Stimulated activated CD4-positive, alpha-beta T cell treated with anti-CD3 and anti-CD28 coated beads, Interleukin-1b, Interleukin-23, amount 100 ng/mL, for 1 hour (primary cell): Measurements from ENCODE around the gene SLC25A22.

ENCODE experiments used
- DNase-seq, 2 donors: peaks; one replicate each; pipeline ENCODE4 v3.0.0-alpha.2; 2020; ENCODE audit warnings: low read depth in 2 of 2

SLC25A22 gene

DNA sequence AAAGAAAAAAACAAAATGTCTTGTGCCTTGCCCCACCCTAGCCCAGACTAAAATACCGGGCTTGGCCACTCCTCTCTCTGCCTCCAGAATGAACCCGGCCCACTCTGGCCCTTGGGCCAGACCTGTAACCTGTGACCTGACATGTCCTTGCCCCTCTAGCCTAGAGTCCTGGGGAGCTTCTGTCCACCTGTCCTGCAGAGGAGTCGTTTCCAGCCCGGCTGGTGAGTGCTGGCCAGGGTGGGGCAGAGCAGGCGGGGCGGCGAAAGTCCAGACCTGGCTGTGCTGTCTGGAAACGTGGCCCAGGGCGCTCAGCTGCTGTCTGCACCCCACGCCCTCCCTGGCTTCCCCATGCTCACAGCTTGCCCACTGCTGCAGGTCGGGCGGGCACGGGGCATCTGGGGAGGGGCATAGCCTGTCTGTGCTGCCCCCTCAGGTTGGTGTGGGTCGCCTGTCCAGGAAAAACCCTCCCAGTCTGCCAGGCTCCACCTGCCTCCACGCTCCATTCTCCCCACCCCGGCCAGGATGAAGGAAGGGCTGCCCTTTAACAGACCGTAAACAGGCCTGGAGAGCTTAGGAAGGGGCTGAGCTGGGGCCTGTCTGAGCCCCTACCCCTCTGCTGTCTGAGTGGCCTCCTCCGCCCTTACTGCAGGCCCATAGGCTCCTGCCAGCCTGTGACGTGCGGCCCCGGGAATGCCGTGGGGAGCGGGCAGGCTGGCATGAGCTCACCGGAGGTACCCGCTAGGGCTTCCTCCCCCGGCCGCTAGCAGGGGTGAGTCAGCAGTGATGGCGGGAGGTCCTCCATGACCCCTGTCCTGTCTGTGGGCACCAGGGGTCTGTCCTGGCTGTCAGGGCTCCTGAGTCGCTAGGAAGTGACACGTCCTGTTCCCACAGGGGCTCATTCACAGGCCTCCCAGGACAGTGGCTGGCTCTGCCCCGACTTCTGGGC, 36.6 kb upstream of the SLC25A22 start:
- DNase-seq: no peak

DNA sequence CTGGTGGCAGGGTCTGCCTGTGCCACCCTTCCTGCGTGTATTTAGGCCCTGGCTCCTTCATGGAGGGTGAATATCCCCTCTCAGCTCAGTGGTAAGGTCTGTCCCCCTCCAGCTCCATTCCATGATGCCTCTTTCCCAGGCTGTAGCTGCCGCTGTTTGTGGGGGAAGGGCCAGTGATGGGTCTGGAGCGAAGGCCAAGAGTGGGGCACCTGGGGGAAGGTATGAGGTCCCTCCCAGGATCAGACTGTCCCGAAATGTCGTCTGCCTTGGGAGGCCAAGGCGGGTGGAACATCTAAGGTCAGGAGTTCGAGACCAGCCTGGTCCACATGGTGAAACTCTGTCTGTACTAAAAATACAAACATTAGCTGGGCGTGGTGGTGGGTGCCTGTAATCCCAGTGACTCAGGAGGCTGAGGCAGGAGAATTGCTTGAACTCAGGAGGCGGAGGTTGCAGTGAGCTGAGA, 35.8 kb upstream of the SLC25A22 start:
- DNase-seq: no peak

DNA sequence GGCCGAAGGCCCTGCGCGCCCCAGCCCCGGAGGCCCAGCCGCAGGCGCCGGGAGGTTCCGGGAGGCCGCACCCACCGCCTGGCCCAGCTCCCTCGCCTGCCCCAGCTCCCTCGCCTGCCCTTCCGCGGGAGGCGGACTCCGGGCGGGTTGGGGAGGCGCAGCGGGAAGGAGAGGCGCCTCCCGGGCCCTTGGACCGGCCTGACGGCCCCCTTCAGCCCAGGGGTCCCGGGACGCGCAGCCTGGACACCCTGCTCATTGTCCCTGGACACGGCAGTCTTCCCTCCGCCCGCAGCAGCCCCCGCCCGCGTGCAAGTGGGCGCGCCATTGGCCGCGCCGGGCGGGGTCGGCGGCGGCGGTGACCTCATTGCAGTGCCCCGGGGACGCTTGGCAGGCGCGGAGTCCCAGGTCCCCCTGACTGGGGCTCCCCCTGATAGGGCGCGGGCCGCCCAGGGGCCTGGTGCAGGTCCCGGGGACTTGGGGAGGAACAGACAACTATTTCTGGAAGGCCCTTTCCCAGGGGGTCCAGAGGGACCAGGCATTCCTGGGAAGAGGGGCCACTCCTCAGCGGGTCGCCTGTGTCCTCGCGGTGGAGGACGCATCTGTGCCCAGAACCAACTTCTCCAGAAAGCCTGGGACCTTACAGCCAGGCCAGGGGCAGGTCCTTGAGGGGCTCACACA, 35.2 kb upstream of the SLC25A22 start:
- no peak for DNase-seq

DNA sequence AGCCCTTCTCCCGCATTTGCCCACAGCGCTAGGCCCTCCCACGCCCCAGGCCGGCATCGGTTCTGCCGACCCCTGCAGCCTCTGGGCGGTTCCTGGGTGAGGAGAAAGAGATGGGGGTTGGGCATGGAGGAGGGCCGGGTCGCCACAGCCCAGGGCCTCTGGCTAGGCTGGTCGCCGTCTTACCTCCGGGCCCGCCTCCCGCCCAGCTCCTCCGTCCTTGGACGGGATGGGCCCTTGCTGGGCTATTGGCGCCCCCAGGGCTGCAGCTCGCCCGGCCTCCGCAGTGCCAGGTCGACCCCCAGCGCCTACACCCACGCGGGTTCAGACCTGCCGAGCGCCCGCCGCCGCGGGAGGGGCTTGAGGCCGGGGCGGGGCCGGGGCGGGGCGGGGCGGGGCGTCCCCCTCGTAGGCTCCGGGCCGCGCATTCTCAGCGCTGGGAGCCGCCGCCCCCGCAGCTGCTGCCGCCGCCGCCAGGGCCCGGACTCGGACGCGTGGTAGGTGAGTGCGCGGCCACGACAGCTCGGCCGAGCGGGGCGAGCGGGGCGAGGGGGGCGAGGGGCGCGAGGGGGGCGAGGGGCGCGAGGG, 34.5 kb upstream of the SLC25A22 start, which contains the start of gene CD151:
Gene CD151 (plus strand): TSS at position 424 of the 585 bp plus-strand sequence. CDS start 3,118 bp downstream, outside the sequence.
- no peak for DNase-seq

DNA sequence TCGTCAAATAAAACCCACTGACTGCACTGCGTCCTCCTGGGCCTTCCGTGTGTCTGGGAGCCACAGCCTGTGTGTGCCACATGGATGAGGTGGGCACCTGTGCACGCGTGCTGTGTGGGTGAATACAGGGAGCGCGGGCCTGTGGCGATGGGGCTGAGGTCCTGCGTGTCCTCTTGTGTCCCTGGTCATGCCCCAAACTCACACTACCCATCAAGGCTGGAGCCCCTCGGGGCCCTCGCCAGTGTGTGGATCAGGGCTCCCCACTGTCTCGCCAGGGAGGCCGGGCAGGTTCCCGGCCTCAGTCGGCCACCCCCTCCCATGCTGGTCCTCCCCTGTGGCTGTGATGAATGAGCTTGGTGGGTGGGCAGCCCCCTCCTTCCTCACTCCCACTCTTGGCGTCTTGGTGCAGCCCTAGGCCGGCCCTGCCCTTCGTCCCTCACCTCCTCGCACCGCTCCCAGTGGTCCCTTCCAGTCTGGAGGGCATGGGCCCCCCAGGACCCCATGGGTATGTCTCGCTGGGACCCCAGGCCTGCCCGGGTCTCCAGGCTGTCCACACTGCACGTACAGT, 34.0 kb upstream of the SLC25A22 start:
- DNase-seq: no peak

DNA sequence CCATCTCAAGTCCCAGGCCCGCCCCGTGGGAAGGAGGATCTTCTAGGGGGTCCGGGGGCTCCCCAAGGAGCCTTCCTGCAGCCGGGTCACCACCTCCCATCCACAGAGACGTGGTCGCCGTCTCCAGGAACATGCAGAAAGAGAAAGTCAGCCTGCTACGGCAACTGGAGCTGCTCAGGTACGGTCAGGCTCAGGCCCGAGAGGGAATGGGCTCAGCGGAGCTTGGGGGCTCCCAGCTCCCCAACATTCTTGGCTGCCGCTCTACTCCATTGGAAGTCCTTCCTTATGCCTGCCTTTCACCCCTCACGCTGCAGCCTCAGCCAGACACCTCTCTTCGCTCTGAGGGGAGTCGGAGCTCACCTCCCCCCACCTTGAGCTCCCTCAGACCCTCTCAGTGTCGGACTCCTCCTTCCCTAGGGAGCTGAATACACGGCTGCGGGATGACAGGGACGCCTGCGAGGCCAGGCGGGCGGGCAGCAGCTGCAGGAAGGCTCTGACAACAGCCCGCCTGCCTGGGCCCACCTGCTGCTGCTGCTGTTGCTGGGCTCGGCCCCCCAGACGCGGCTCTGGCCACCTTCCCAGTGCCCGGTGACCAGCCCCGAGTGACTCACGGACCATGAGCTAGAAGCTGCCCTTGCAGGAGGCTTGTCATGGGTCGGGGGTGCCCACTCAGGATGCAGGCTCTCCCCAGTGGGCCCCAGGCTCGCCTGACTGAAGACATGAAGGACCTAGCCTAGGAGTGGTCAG, 33.2 kb upstream of the SLC25A22 start:
- DNase-seq: no peak

DNA sequence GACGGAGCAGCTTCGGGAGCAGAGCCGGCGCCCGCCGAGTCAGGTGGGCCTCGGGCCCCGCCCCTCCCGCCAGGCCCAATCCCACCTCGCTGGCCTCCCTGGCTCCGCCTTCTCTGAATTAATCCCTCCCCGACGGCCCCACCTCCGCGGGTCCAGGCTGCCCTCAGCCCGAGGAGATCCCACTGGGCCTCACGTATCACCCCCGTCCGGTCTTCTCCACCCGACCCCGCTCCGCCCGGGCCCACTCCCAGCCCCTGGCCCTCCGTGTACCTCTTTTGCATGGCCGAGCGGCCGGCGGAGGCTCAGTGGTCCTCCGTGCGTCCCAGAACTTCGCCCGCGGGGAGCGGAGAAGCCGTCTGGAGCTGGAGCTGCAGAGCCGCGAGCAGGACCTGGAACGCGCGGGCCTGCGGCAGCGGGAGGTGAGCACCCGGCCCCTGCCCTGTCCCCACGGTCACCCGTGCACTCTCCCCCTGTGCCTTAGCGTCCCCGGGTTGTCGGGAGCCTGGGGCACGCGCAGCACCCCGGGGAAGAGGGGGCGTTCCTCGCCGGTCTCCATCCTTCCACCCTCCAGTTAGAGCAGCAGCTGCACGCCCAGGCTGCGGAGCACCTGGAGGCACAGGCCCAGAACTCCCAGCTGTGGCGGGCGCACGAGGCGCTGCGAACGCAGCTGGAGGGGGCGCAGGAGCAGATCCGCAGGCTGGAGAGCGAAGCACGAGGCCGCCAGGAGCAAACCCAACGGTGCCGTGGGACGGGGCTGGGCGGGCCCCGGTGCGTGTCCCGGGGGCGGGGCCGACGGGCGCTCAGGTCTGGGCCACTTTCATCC, 32.4 kb upstream of the SLC25A22 start:
- DNase-seq: no peak

DNA sequence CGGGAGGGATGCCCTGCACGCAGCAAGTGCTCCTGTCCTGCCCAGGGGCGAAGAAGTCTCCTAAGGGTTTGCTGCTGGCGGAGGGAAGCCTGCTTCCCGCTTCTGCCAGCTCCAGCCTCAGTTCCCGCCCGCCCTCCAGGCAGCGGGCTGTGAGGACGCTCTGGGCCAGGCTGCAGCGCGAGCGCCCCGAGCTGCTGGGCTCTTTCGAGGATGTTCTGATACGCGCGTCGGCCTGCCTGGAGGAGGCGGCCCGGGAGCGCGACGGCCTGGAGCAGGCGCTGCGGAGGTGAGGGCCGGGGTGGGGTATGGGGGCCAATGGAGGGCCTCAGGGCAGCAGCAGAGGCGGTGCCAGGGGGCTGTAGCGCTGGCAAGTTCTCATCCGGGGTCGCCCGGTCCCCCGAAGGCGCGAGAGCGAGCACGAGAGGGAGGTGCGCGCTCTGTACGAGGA, 31.8 kb upstream of the SLC25A22 start:
- DNase-seq: no peak

DNA sequence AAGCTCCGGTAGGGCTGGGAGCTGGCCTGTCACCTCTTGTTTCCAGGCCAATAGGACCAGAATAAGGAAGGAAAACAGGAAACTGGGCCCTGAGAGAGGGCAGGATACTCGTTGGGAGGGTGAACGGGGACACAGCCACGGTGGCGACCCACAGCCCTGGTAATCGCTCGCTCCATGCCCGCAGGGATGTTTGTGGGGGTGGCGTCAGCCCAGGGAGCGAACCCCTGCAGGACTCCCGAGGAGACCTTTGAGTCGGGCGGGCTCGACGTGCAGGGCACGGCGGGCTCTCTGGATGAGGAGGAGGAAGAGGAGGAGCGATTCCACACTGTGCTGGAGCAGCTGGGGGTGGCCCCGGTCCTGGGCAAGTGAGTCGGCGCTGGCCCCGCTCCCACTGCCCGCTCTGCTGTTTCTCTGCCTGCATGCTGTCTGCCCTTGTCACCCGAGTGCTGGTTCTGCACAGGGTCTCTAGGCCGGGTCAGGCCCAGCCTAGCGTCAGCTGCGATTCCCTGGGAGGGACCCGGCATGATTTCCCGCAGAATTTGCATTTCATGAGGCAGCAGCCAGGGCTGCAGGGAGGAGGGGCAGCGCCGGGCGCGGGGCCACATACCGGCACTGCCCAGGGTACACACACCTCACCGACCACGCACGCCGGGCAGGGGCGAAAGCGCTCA, 31.2 kb upstream of the SLC25A22 start:
- DNase-seq: no peak

DNA sequence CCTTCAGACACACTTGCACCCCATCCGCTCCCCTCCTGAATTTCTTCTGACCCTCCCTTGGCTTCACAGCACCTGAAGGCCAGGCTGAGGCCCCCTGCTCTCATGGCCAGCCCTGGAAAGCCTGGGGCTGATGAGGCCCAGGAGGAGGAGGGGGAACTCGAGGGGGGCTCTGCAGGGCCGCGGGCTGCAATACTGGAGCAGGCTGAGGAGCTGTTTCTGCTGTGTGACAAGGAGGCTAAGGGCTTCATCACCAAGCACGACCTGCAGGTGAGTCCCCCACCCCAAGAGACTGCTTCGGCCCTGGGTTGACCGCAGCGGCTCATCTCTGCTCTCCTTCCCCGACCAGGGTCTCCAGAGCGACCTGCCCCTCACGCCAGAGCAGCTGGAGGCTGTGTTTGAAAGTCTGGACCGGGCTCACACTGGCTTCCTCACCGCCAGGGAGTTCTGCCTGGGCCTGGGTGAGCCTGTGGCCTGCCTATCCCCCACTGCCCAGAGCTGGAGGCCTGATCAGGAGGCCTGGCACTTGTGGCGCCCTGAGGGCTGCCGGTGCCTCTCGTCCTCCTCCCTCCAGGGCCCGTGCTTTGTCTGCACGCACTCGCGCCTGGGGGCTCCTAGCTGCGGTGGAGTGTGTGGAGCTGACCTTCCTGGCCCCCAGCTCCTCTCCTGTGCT, 30.6 kb upstream of the SLC25A22 start:
- DNase-seq: no peak

DNA sequence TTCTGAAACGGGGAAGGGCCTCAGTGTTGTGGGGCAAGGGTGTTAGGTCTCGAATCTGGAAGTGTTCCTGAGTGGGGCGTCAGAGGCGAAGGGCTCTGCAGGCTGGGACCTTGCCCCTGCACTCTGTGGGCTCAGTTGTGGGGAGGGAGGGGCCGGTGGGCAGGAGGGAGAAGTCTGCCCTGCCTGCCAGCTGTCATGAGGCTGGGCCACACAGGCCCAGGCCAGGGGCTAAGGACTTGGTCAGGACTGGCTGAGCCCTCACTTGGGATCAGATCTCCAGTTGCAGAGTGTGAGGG, 29.8 kb upstream of the SLC25A22 start, which contains the start of gene CRACR2B:
Gene CRACR2B (plus strand): TSS at position 23 of the 296 bp plus-strand sequence. CDS start 689 bp downstream, outside the sequence.
- no peak for DNase-seq

DNA sequence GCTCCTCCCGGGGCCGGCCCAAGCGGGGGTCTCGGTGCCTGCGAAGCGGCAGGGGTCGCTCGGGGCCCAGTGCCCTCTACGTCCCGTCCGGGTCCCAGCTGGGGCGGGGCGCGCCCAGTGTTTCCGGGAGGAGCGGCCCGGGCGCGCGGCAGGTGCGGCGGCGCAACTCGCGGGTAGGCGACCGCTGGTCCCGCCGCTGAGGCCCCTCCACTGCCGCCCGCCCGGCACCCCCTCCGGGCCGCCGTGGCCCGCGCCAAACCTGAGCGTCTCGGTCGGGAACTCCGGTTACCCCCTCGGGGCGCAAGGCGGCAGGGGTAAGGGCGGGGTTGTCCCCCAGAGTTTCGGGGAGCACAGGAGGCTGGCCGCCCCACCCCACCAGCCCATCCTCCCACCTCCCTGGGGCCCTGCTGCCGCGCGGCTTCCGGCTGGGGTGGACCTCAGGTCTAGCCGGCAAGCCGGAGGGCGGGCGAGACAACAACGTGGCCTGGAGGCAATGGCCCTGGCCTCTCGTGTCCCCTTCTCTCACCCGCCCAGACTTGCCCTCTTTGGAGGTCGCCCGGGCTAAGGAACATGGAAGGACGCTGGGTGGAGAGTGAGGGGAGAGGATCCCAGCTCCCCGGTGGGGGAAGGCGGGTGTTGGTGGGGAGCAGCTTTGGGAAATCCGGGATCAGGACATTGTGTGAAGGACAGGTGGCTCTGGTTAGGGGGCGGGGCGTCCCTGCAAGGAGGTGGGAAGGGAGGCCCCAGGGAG, 29.2 kb upstream of the SLC25A22 start:
- no peak for DNase-seq

DNA sequence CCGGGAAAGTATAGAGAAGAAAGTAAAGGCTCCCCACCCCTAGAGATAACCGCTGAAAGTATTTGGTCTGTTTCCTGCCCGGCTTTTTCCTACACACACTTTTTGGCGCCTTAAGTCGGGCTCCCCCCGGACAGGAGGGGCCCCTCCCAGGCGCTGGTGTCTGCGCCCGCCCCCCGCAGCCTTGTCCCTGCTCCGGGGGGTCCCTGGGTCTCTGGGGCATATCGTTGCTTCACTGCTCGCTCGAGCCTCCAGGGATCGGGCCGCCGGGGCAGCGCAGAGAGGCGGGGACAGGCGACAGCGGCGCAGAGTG, 28.7 kb upstream of the SLC25A22 start:
- no peak for DNase-seq

DNA sequence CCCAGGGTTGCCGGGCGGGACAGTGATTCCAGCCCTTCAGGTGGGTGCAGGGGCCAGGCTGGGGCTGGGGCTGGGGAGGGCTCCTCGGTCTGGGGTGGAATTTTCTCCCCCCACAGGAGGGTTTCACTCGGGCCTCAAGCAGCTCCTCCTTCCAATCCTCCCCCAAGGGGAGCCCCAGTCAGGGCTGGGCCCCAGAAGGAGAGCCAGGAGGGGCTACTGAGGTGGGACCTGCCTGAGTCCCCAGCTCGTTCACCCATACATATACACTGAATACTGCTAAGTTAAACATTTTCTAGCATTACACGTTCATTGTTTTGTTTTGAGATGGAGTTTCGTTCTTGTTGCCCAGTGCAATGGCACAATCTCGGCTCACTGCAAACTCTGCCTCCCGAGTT, 28.1 kb upstream of the SLC25A22 start:
- DNase-seq: no peak

DNA sequence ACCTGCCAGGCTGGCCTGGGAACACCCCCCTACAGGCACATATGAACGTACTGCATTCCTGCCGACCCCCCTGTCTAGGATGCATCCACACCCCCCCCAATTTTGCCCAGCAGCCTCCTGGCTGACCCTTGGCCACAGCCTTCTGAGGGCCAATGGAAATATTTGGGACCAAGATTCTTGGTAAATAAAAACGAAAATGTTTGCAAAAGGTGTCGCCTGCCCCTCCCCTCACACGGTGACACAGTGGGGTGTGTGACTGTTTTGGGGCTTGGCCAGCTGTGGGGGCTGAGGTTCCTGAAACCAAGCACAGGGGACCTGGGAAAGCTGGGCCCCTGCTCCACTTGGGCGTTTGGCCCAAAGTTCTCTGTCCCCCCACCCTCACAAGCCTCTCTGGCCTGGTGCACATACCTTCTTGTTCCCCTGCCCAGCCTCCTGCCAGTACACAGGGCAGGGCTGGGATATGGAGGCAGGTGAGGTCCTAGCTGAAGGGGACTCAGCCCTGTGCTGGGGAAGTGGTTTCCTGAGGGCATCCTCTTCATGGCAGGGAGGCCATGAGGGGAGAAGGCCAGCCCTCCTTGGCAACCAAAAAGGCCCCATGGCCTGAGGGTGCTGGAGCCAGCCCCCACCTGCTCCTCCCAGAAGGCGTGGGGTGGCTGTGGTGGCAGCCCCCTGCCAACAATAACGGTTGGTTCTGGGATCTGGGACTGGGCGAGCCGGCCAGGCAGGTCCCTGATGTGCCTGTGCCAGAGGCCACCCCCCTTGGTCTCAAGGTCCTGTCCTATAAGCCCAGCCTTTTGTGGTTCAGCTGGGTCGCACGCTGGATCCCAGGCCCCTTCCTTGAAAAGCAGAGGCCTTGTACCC, 27.5 kb upstream of the SLC25A22 start:
- DNase-seq: no peak

DNA sequence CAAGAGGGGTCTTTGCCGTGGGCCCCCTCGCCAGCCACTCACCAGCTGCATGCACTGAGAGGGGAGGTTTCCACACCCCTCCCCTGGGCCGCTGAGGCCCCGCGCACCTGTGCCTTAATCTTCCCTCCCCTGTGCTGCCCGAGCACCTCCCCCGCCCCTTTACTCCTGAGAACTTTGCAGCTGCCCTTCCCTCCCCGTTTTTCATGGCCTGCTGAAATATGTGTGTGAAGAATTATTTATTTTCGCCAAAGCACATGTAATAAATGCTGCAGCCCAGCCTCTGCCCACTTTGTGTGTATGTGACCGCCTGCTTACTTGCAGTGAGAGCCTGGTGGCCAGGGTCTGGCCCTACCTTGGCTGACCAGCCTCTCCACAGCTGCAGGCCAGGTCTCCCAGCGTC, 26.9 kb upstream of the SLC25A22 start:
- DNase-seq: no peak

DNA sequence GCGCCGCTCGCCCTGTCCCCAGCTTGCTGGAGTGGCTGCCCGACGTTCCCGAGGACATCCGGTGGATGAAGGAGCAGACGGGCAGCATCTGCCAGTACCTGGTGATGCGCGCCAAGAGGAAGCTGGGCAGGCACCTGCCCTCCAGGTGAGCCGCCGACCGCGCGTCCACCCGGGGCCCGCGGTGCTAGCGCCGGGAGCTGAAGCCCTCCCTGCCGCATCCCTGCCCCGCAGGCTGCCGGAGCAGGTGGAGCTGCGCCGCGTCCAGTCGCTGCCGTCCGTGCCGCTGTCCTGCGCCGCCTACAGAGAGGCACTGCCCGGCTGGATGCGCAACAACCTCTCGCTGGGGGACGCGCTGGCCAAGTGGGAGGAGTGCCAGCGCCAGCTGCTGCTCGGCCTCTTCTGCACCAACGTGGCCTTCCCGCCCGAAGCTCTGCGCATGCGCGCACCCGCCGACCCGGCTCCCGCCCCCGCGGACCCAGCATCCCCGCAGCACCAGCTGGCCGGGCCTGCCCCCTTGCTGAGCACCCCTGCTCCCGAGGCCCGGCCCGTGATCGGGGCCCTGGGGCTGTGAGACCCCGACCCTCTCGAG, 26.3 kb upstream of the SLC25A22 start:
- no peak for DNase-seq
